ENCODE data around the gene DDX1. TPM values are rescaled to one million over a fixed set of nuclear protein-coding genes. Genes with fewer than 3 reads are reported as not detected.

DDX1 gene
- total and polyA plus RNA-seq, 9 of the 15 experiments (the other 6 are each of a cell fraction or from before 2014, with no cell fraction given) = 116 to 277 (median 232) TPM

DNA sequence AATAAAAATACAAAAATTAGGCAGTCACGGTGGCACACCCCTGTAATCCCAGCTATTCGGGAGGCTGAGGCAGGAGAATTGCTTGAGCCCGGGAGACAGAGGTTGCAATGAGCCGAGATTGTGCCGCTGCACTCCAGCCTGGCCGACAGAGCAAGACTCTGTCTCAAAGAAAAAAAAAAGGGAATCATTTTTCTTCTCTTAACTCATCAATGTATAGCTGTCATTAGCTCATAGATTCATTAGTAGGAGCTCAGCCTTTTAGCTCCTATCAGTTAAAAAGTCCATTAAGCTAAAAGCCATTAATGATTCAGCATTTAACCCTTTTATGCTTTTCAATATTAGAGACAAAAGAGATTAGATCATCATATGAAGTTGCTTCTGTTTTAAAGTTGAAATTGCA lies 24.8 kb upstream of the DDX1 start:
- Histone ChIP-seq H3K4me3 (no peak overlapping the region), H3K9ac (ENCODE audit: insufficient read depth in 1 of 2, low read depth in 2 of 2, low read length in 2 of 2) (no peak overlapping the region), H3K4me2 (ENCODE audit: insufficient read depth, low read length) (no peak overlapping the region), H3K4me1 (replicated peaks in 1 of 2; ENCODE audit: control insufficient read depth in 2 of 2, insufficient read depth in 2 of 2, low read length in 2 of 2) (peaks cover 13 to 29% of the 10 kb centered on the region in 2 experiments), H3K36me3 (ENCODE audit: control insufficient read depth, insufficient read depth, low read length) (0 out of 3 replicates have a peak, but pooled peaks cover 2% of the 10 kb centered on the region), H4K20me1 (replicated peaks; ENCODE audit: control insufficient read depth, insufficient read depth, low read length) (no peaks in the 10 kb centered on the region), H3K9me1 (ENCODE audit: control insufficient read depth, insufficient read depth, low read length) (no peaks in the 10 kb centered on the region), H3K79me2 (ENCODE audit: control insufficient read depth, insufficient read depth, low read length) (0 out of 3 replicates have a peak, but pooled peaks cover 6% of the 10 kb centered on the region), H3K27me3 (ENCODE audit: control insufficient read depth in 2 of 2, insufficient read depth in 2 of 2, low read length in 2 of 2) (no peaks in the 10 kb centered on the region), H3K9me3 (replicated peaks; ENCODE audit: control insufficient read depth, insufficient read depth, low read depth, low read length) (no peaks in the 10 kb centered on the region), H3K27ac (ENCODE audit: extremely low read depth, low read depth, low read length) (no peak overlapping the region), H2AFZ (ENCODE audit: low read depth, low read length) (no peak overlapping the region)
- intact Hi-C loops (cut with micrococcal nuclease) (no loop called here), in situ Hi-C loops (cut with MboI) (no loop called here)
- TF ChIP-seq ZNF785 (CRISPR knock-in tag; IDR thresholded peaks at IDR 0.05) (no peak), MCM7 (IDR thresholded peaks at IDR 0.05) (no peak), POLR2H (tag; IDR thresholded peaks at IDR 0.05; ENCODE audit: low read depth) (no peak), U2AF1 (optimal IDR thresholded peaks at IDR 0.05; ENCODE audit: low read depth, low read length) (no peak), ZNF778 (CRISPR knock-in tag; IDR thresholded peaks at IDR 0.05) (no peak), ZNF561 (CRISPR knock-in tag; conservative IDR thresholded peaks at IDR 0.05) (no peak), GMEB1 (CRISPR knock-in tag; IDR thresholded peaks at IDR 0.05) (no peak), MTA3 (IDR thresholded peaks at IDR 0.05; ENCODE audit: borderline replicate concordance) (no peak), MTF1 (CRISPR knock-in tag; IDR thresholded peaks at IDR 0.05; ENCODE audit: borderline replicate concordance) (no peak), CUX1 (CRISPR knock-in tag; IDR thresholded peaks at IDR 0.05) (no peak), ZNF316 (IDR thresholded peaks at IDR 0.05) (peak; percentile 35; the same call in 1 of the 2 replicates), MTA1 (IDR thresholded peaks at IDR 0.05; ENCODE audit: borderline replicate concordance) (no peak), ZNF184 (CRISPR knock-in tag; IDR thresholded peaks at IDR 0.05) (no peak), CREB5 (CRISPR knock-in tag; IDR thresholded peaks at IDR 0.05) (no peak), NFE2 (IDR thresholded peaks at IDR 0.05; ENCODE audit: low read depth) (0 out of 2 replicates have a peak, but pooled peaks have one; percentile 20), PURB (CRISPR knock-in tag; IDR thresholded peaks at IDR 0.05; ENCODE audit: low read depth) (no peak), PTTG1 (tag; IDR thresholded peaks at IDR 0.05; ENCODE audit: low read depth) (no peak)
- ATAC-seq (no peak), FAIRE-seq (no peak), DNase-seq (ENCODE audit: extremely low read depth in 1 of 4, low spot score in 3 of 4) (no peak)
- ChIA-PET CTCF (ENCODE audit: low intra/inter-chr PET ratio) (no interaction called here), POLR2A (interaction anchor here (0.9 to 1.0 kb wide), 2 partner anchors 9 to 10 kb away, joined by 3 read pairs; no protein-coding TSS in a partner anchor)
- 82% methylated on average over 4 of the region's 6 CpGs for WGBS (ENCODE audit: insufficient coverage, low coverage, missing lambda C conversion rate)
- no TSS peak for BruUV-seq (replicated peaks)

Measured in K562 (cell line).